Omental fat pad (tissue), 4 donors: Measurements from ENCODE around the gene SMIM9. TPM values are rescaled to one million over a fixed set of nuclear protein-coding genes. Genes with fewer than 3 reads are reported as not detected.

Experiments used
- ATAC-seq: fragments of 150-250 bp; one replicate; pipeline ENCODE4 v1.9.1; 2016; ENCODE audit warnings: mild to moderate bottlenecking, moderate library complexity; ENCODE audit not compliant: low FRiP score
- DNase-seq: peaks from one replicate; pipeline ENCODE4 v3.0.0-alpha.2; 2019; ENCODE audit warnings: low spot score
- CTCF ChIP-seq, 3 donors: fragments of 450-650 bp; IDR thresholded peaks; one replicate each; pipeline ENCODE4 v1.5.1; 2016 to 2017; ENCODE audit warnings: antibody characterized with exemption in 3 of 3, mild to moderate bottlenecking in 3 of 3, moderate library complexity in 2 of 3
- total RNA-seq, 4 donors: library from RNA; depleted of rRNA; stranded (reverse); fragments of >200 nt; gene quantifications; one replicate each; pipeline ENCODE4 v1.1.0, GENCODE V29; 2016

Gene SMIM9
- total RNA-seq, 4 donors from 2014 or later, result 7.3 TPM; not detected in 3

DNA sequence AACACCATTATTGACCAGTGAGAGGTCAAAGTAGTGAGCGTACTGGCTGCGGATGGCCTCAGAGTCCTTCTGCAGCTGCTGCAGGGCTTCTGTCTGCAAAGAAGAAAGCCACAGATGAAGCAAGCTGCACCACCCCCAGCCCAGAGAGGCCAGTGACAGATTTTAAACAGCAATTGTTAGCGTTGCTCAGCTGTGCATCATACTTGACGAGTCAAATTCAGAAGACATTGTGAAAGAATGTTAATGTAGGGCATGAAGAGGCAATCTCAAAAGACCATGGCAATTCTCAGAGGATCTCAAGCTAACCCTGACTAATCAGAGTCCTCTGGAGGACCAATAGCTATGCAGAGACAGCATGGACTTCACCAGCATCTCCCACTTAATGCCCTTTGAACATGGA lies 55.2 kb downstream of the SMIM9 start:
- TF ChIP-seq CTCF (IDR thresholded peaks at IDR 0.05), result no peak
- ATAC-seq (no peak), DNase-seq (no peak)

DNA sequence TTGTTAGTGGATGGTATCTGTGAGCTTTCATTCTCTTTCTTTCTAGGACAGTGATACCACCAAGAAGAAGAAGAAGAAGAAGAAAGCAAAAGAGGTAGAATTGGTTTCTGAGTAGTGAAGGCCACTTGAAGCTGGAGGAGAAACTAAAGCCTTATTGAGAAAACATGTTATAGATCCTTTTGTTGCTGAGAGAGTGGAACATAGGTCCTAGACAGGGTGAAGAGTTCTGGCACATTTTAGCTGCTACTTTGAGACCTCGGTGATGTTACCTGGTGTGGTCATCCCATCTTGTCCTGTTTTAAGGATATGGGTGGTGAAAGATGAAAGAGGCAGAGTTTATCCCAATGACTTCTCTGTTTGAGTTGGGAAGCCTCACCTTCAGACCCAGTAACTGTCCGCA lies 57.7 kb downstream of the SMIM9 start:
- DNase-seq, result no peak
- no peak for ATAC-seq
- no peak for TF ChIP-seq CTCF (IDR thresholded peaks at IDR 0.05)

GRCh38 chrX:154775419-154776349 lies 58.8 kb downstream of the SMIM9 start:
- TF ChIP-seq CTCF (IDR thresholded peaks at IDR 0.05), result no peak
- ATAC-seq (peak; percentile 92), DNase-seq (no peak)

DNA sequence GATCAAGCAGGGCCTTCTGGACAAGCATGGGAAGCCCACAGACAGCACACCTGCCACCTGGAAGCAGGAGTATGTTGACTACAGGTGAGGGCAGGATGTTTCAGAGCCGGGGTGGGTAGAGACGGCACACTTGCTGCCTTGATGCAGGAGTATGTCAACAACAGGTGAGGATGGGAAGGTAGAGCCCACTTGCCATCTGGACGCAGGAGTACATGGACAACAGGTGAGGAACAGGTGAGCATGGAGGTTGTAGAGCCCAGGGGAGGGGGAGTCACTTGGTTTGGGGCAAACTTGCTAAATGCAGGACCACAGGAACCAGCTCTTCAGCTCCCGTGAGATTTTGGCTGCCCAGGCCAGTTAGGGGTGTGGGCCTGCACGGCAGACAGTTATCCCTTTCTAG lies 59.8 kb downstream of the SMIM9 start:
- DNase-seq, result no peak
- no peak for ATAC-seq
- TF ChIP-seq CTCF (IDR thresholded peaks at IDR 0.05), result no peak

Other genes starting within 250 kb of the SMIM9 start
- gene CTAG1A, start 249.5 kb downstream of the SMIM9 start, total RNA-seq, result not detected
- not detected for gene CTAG1B, start 215.4 kb downstream of the SMIM9 start, total RNA-seq
- not detected for gene CTAG2, start 181.1 kb downstream of the SMIM9 start, total RNA-seq
- 10 to 100 TPM in 3 of 4 donors, 1 to 10 TPM in 1; 4.7 to 22.5 (median 14.8) TPM for gene GAB3, start 83.6 kb downstream of the SMIM9 start, total RNA-seq
- 100 to 1,000 TPM in 1 of 4 donors, 10 to 100 TPM in 3; 29.8 to 125 (median 35.9) TPM for gene DKC1, start 71.8 kb downstream of the SMIM9 start, total RNA-seq
- 100 to 1,000 TPM in 1 of 4 donors, 10 to 100 TPM in 3; 41.8 to 162 (median 45.5) TPM for gene MPP1, start 29.2 kb downstream of the SMIM9 start, total RNA-seq
- gene F8A1, start 51.7 kb upstream of the SMIM9 start, total RNA-seq, result 1 to 10 TPM in 3 of 4 donors, under 1 TPM in 1; 0.63 to 9.7 (median 5.5) TPM
- 100 to 1,000 TPM in 1 of 4 donors, 10 to 100 TPM in 3; 18.2 to 184 (median 26.2) TPM for gene F8, start 188.1 kb upstream of the SMIM9 start, total RNA-seq
- gene FUNDC2, start 192.2 kb upstream of the SMIM9 start, total RNA-seq, result 100 to 1,000 TPM in 2 of 4 donors, 10 to 100 TPM in 2; 65.8 to 110 (median 83.7) TPM
- 10 to 100 TPM; 11.0 to 24.9 (median 16.4) TPM for gene CMC4, start 236.5 kb upstream of the SMIM9 start, total RNA-seq
- 1 to 10 TPM in 2 of 4 donors, under 1 TPM in 2; 0.74 to 3.5 (median 1.9) TPM for gene MTCP1, start 236.5 kb upstream of the SMIM9 start, total RNA-seq
- gene BRCC3, start 236.8 kb upstream of the SMIM9 start, total RNA-seq, result 10 to 100 TPM in 3 of 4 donors, 1 to 10 TPM in 1; 8.4 to 11.0 (median 10.2) TPM